Fibroblast of pulmonary artery (primary cell): Measurements from ENCODE around the gene STARD3.

Source experiments
- DNase-seq: peaks from one replicate; pipeline ENCODE4 v3.0.0-alpha.2; 2010; ENCODE audit warnings: low read depth
- H3K4me3 ChIP-seq: replicated peaks from 2 replicates; pipeline ENCODE4 v1.5.1; 2011; ENCODE audit warnings: low read depth, mild to moderate bottlenecking, control low read depth, low read length, moderate library complexity
- CTCF ChIP-seq: IDR thresholded peaks from 2 replicates; pipeline ENCODE4 v1.5.1; 2011; ENCODE audit warnings: mild to moderate bottlenecking, control low read depth, low read length, inconsistent platforms; ENCODE audit errors: missing control alignments

STARD3 gene

GRCh38 chr17:39675390-39676082 is 38.6 kb downstream of the STARD3 start:
- DNase-seq = no peak
- no peak for TF ChIP-seq CTCF
- H3K4me3 ChIP-seq = no peak overlapping the region

- TF ChIP-seq CTCF = no peak
- no peak for DNase-seq
- H3K4me3 ChIP-seq = no peak overlapping the region
These were observed 39.4 kb downstream of the STARD3 start for GRCh38 chr17:39676198-39676819.

- TF ChIP-seq CTCF = no peak
- no peak overlapping the region for H3K4me3 ChIP-seq
- DNase-seq = no peak
These were observed 40.1 kb downstream of the STARD3 start for GRCh38 chr17:39677072-39677471.

GRCh38 chr17:39677542-39678339 is 40.8 kb downstream of the STARD3 start:
- DNase-seq = no peak
- no peak overlapping the region for H3K4me3 ChIP-seq
- TF ChIP-seq CTCF = no peak

- TF ChIP-seq CTCF = no peak
- H3K4me3 ChIP-seq = no peak overlapping the region
- no peak for DNase-seq
These were observed 41.6 kb downstream of the STARD3 start for GRCh38 chr17:39678340-39679116.

GRCh38 chr17:39679521-39680192 is 42.7 kb downstream of the STARD3 start:
- H3K4me3 ChIP-seq = no peak overlapping the region
- no peak for TF ChIP-seq CTCF
- DNase-seq = no peak
